ENCODE measurements around the gene NELL1. TPM values are rescaled to one million over a fixed set of nuclear protein-coding genes. Genes with fewer than 3 reads are reported as not detected.
A peak's percentile ranks its signal among the peaks of the same experiment; 100 is the strongest.

NELL1 gene
- total RNA-seq, 2 donors from 2014 or later: 0.09 to 0.11 TPM

DNA sequence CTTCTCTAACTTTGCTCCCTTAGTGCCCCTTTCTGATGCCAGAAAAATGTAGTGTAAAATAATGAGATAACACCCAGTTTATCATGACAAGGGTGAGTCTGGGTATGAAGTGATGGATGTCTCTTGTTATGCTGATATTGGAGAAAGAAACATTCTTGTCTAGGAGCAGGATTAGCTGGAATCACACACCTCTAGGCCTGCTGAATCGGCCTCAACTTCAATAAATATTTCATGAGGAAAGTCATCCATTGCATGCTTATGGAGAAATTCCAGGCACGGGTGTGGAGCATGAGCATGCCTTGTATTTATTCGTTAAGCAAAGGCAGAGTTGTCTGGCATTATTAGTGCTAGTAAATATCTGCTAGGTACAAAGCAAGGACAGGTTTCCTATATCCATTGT is 113.4 kb downstream of the NELL1 start:
- Mint-ChIP-seq H3K36me3 (ENCODE audit: low read depth) (no peaks in the 10 kb centered on the region), H3K27me3 (ENCODE audit: insufficient read depth) (no peaks in the 10 kb centered on the region), H3K27ac (no peak overlapping the region), H3K4me1 (no peaks in the 10 kb centered on the region), H3K9me3 (no peaks in the 10 kb centered on the region), H3K4me3 (no peak overlapping the region)
- no peak overlapping the region for H3K9ac ChIP-seq (ENCODE audit: extremely low read depth, low read length, poor library complexity, severe bottlenecking)
- no peaks in the 10 kb centered on the region for H3K36me3 ChIP-seq (ENCODE audit: control insufficient read depth, insufficient read depth, low read length)
- H3K4me3 ChIP-seq (ENCODE audit: low read length): no peak overlapping the region
- no peak for DNase-seq
- no peaks in the 10 kb centered on the region for H3K9me3 ChIP-seq (ENCODE audit: control insufficient read depth, low read length)
- no peak overlapping the region for H3K27ac ChIP-seq (ENCODE audit: low read depth, low read length)
- TF ChIP-seq CTCF (conservative IDR thresholded peaks at IDR 0.05): no peak
- WGBS, 2 experiments (ENCODE audit: insufficient coverage in 1 of 2, insufficient read length in 1 of 2): 92 to 93% methylated on average over 3 of the region's 3 CpGs
- no peaks in the 10 kb centered on the region for H3K27me3 ChIP-seq (ENCODE audit: control insufficient read depth, insufficient read depth, low read length, poor library complexity, severe bottlenecking)
- no peaks in the 10 kb centered on the region for H3K4me1 ChIP-seq (ENCODE audit: control insufficient read depth, insufficient read depth, low read length)

- Mint-ChIP-seq H3K4me3 (no peak overlapping the region), H3K27me3 (ENCODE audit: insufficient read depth) (no peaks in the 10 kb centered on the region), H3K27ac (no peak overlapping the region), H3K4me1 (no peaks in the 10 kb centered on the region), H3K36me3 (ENCODE audit: low read depth) (no peaks in the 10 kb centered on the region), H3K9me3 (no peaks in the 10 kb centered on the region)
- Histone ChIP-seq H3K27me3 (ENCODE audit: control insufficient read depth, insufficient read depth, low read length, poor library complexity, severe bottlenecking) (no peaks in the 10 kb centered on the region), H3K4me1 (ENCODE audit: control insufficient read depth, insufficient read depth, low read length) (no peaks in the 10 kb centered on the region), H3K9ac (ENCODE audit: extremely low read depth, low read length, poor library complexity, severe bottlenecking) (no peak overlapping the region), H3K9me3 (ENCODE audit: control insufficient read depth, low read length) (no peaks in the 10 kb centered on the region), H3K4me3 (ENCODE audit: low read length) (no peak overlapping the region), H3K27ac (ENCODE audit: low read depth, low read length) (no peak overlapping the region), H3K36me3 (ENCODE audit: control insufficient read depth, insufficient read depth, low read length) (no peaks in the 10 kb centered on the region)
- DNase-seq: no peak
- no peak for TF ChIP-seq CTCF (conservative IDR thresholded peaks at IDR 0.05)
- 87 to 91% methylated on average over 3 to 4 of the region's 4 CpGs for WGBS, 2 experiments (ENCODE audit: insufficient coverage in 1 of 2, insufficient read length in 1 of 2)
These were observed 113.8 kb downstream of the NELL1 start for GRCh38 chr11:20783220-20783619.

- Histone ChIP-seq H3K4me1 (ENCODE audit: control insufficient read depth, insufficient read depth, low read length) (no peaks in the 10 kb centered on the region), H3K27ac (ENCODE audit: low read depth, low read length) (no peak overlapping the region), H3K9ac (ENCODE audit: extremely low read depth, low read length, poor library complexity, severe bottlenecking) (no peak overlapping the region), H3K4me3 (ENCODE audit: low read length) (no peak overlapping the region), H3K36me3 (ENCODE audit: control insufficient read depth, insufficient read depth, low read length) (no peaks in the 10 kb centered on the region), H3K9me3 (ENCODE audit: control insufficient read depth, low read length) (no peaks in the 10 kb centered on the region), H3K27me3 (ENCODE audit: control insufficient read depth, insufficient read depth, low read length, poor library complexity, severe bottlenecking) (no peaks in the 10 kb centered on the region)
- peak; percentile 80 for DNase-seq
- no peak overlapping the region for H3K4me3 Mint-ChIP-seq
- no peaks in the 10 kb centered on the region for H3K27me3 Mint-ChIP-seq (ENCODE audit: insufficient read depth)
- no peak overlapping the region for H3K27ac Mint-ChIP-seq
- no peak for TF ChIP-seq CTCF (conservative IDR thresholded peaks at IDR 0.05)
- H3K9me3 Mint-ChIP-seq: no peaks in the 10 kb centered on the region
- H3K36me3 Mint-ChIP-seq (ENCODE audit: low read depth): no peaks in the 10 kb centered on the region
- no peaks in the 10 kb centered on the region for H3K4me1 Mint-ChIP-seq
- 86 to 100% methylated on average over 3 to 7 of the region's 7 CpGs for WGBS, 2 experiments (ENCODE audit: insufficient coverage in 1 of 2, insufficient read length in 1 of 2)
These were observed 121.2 kb downstream of the NELL1 start for GRCh38 chr11:20790622-20791021.
